GM19328 (cell line): ENCODE results near the gene CNN2.
A peak's percentile ranks its signal among the peaks of the same experiment; 100 is the strongest.

Source experiments
- ATAC-seq: cut with Tn5 transposase; IDR thresholded peaks from one replicate; pipeline ENCODE4 v1.9.1; 2021; ENCODE audit warnings: mild to moderate bottlenecking, moderate library complexity; ENCODE audit not compliant: unreplicated experiment

CNN2 gene

DNA sequence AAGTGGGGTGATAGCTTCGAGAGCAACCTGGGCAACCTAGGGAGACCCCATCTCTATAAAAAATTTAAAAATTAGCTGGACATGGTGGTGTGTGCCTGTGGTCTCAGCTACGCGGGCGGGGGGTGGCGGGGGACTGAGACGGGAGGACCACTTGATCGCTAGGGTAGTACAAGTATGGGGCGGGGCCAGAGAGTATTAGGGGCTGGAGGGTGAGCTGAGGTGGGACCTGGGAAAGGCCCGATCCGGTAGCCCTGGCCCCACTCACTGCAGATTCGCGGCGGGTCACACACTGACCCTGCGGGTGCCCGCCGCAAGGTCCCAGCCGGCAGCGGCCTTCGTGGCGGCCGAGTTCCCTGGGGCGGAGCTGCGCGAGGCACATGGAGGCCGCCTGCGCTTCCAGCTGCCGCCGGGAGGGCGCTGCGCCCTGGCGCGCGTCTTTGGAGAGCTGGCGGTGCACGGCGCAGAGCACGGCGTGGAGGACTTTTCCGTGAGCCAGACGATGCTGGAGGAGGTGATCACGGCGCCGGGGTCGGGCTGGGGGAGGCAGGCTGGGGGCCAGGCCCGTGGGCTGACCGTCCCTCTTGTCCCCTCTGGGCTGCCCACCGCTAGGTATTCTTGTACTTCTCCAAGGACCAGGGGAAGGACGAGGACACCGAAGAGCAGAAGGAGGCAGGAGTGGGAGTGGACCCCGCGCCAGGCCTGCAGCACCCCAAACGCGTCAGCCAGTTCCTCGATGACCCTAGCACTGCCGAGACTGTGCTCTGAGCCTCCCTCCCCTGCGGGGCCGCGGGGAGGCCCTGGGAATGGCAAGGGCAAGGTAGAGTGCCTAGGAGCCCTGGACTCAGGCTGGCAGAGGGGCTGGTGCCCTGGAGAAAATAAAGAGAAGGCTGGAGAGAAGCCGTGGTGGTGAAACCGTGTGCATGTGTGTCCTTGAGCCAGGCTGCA is 38.5 kb downstream of the CNN2 start:
- ATAC-seq = no peak

GRCh38 chr19:1065606-1066109 is 39.2 kb downstream of the CNN2 start:
- ATAC-seq = no peak

- no peak for ATAC-seq
Measured at GRCh38 chr19:1066251-1066747, 39.9 kb downstream of the CNN2 start.

DNA sequence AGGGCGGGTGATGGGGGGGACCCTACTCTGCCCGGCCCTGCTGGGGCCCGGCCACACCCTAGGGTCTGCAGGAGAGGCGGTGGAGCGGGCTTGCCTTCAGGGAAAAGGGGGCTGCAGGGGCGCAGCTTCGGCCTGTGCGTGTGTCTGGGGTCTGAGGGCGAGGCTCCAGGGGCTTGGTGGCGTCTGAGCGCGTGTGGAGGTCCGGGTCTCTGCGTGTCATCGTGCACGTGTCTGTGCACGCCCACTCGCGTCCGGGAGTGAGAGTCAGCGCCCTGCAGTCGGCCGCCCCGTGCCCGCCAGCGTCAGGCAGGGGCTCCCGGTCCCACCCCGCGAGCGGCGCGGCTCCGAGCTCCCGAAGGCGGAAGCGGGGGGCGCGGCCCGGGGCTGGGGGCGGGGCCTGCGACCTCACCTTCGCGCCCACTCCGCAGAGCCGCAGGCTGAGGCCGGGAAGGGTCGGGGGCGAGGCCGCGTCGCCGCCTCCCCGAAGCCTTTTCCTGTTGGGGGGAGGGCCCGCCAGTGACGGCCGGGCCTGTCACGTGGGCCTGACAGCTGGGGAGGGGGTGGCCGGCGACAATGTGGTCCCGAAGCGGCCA is 40.4 kb downstream of the CNN2 start, which contains the start of gene ARHGAP45:
TSS of gene ARHGAP45 (plus strand) at position 420 of the 593 bp plus-strand sequence. CDS start 239 bp downstream, outside the sequence.
- no peak for ATAC-seq

DNA sequence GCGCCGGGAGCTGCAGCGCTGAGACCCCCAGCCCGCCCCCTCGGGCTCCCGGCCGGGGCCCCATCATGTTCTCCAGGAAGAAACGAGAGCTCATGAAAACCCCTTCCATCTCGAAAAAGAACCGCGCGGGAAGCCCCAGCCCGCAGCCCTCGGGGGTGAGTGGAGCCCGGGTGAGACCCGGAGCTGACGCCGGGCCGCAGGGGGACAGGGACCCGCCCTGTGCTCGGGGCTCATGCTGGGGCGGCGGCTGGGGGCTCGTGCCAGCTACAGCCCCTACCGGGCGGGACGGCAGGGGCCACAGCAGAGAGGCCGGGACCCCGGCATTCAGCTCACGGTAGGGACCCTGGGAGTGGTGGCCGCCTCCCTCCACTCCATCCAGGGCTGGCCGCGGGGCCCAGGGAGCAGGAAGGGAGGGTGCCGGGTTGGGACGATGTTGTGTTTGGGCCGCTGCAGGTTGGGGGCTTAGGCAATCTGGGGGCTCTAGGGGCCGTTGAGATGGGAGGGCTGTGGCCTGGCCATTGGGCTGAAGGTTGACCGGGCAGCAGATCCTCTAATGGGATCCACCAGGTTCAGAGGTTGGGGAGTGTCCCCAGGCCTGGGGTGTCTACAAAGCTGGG is 41.0 kb downstream of the CNN2 start:
- no peak for ATAC-seq

GRCh38 chr19:1068009-1069001 is 41.9 kb downstream of the CNN2 start:
- no peak for ATAC-seq

DNA sequence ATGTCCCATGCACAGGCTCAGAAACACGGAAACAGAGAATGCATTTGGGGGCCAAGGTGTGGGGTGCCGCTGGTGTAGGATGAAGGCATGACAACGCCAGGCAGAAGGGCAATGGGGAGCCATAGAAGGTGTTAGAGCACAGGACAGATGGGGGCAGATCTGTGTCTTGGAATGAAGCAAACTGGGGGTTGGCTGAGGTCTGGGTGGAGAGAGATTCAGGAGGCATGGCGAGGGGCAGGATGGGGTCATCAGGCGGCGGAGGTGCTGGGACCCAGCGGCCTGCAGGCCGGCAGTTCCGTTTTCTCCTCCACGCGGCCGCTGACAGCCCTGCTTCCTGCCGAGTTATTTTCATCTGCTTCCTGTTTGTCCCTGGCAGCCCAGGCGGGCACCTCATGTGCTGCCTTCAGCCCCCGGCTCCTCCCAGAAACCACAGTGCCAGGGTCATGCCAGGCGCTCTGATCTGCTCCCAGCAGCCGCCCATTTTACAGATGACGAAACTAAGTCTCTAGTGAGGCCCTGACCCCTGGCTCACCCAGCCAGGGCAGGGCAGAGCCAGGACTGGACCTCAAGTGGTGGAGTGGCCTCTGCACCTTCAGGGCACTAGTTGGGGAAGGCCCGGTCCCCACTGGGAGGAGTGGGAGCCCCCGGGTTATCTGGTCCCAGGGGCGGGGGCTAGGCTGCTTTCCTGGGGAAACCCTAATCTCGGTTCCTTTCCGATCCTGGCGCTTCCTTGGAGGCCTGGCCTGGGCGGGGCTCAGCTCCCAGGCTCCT is 42.8 kb downstream of the CNN2 start:
- ATAC-seq = no peak

GRCh38 chr19:1070576-1070930 is 44.1 kb downstream of the CNN2 start:
- no peak for ATAC-seq

DNA sequence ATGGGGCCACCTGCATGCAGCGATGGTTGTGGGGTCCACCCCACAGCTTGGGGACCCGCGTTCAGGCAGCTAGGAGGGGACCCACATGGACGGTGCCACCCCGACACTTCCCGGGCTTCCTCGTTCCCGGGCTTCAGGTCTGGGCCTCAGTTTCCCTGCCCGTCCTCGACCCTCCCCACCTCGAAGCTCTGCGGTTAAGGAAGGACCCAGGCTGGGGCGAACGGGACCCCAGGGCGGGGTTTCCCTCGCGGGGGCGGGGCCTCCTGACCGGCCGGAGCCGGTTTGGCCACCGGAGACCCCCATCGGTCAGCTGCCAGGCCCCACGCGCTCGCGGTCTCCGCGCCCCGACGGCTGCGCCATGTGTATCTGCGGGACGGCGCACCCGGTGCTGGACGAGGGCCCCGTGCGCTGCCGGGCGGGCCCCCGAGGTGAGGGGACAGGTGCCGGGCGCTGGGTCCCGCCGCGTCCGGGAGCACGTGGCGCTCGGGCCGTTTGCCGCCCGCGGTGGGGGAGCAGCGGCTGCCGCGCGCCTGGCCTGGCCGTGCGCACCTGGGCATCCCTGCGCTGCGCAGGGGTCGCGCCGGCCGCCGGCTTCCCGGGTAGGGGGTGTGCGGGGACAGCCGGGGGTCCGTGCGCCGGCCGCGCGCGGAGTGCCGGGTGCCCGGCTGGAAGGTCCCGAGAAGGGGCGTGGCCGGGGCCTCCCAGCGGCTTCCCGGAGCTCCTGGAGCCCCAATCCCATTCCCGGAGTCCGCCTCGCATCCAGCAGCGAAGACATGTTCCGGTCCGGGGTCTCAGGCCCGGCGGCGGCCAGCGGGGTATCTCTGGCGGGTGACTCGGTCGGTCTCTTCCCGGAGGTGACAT is 44.8 kb downstream of the CNN2 start:
- no peak for ATAC-seq

GRCh38 chr19:1072371-1073015 is 46.1 kb downstream of the CNN2 start:
- ATAC-seq = no peak

DNA sequence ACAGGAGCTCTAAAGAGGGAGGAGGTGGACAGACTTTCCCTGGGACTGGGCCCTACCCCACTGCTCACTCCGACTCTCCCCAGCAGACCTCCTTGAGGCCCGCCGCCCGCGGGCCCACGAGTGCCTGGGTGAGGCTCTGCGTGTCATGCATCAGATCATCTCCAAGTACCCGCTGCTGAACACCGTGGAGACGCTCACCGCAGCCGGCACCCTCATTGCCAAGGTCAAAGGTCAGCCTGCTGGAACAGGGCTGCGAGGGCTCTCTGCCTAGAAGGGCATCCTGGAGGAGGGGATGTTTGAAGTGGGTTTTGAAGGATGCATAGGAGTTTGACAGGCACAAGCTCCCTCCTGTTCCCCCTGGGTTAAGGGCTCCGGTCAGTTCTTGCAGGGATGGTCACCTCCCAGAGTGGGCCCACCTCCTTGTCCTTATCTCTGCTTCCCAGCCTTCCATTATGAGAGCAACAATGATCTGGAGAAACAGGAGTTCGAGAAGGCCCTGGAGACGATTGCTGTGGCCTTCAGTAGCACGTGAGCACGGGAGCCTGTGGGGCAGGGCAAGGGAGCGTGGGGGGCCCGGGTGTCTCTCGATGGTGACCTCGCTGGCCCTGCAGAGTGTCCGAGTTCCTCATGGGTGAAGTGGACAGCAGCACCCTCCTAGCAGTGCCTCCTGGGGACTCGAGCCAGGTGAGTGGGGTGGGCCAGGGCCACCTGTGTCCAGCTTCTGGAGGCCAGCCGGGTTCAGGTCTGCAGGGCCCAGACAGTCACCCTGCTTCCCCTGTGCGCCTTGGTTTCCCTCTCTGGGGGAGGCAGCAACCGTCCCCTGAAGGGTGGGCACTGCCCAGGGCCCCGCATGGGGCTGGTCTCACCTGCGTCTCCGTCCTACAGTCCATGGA is 46.9 kb downstream of the CNN2 start:
- no peak for ATAC-seq

- ATAC-seq = no peak
Measured at GRCh38 chr19:1073956-1074517, 47.6 kb downstream of the CNN2 start.

GRCh38 chr19:1074544-1075283 is 48.3 kb downstream of the CNN2 start:
- ATAC-seq = peak; percentile 50

DNA sequence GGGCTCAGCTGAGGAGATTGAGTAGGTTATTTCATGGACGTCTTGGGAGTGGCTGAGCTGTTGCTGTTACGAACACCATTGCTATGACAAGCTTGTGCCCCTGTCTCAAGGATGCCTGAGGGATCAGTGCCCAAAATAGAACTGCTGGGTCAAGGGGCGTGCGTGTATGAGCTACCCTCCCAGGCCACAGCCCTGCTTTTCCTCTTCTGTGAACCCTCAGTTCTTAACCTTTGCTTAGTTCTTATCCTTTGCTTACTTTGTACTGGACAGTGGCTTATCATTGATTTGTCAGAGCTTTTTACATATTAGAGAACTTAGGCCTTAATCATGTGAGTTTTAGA is 49.6 kb downstream of the CNN2 start:
- no peak for ATAC-seq

DNA sequence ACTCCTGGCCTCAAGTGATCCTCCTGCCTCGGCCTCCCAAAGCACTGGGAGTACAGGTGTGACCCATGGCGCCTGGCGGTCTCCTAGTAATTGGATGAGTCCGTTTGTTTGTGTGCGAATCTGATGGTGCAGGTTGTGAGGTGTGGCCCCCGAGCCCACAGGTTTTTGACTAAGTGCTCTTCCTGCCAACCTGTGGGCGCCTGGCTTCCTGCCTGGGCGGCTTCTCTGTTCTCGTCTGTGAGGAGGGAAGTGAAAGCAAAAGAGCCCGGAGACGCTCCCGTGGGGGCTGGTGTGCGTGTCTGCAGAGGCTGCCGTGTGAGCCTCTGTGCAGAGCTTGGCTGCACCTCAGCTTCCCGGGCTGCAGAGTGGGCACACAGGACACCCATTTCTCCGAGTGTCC is 50.5 kb downstream of the CNN2 start:
- no peak for ATAC-seq

DNA sequence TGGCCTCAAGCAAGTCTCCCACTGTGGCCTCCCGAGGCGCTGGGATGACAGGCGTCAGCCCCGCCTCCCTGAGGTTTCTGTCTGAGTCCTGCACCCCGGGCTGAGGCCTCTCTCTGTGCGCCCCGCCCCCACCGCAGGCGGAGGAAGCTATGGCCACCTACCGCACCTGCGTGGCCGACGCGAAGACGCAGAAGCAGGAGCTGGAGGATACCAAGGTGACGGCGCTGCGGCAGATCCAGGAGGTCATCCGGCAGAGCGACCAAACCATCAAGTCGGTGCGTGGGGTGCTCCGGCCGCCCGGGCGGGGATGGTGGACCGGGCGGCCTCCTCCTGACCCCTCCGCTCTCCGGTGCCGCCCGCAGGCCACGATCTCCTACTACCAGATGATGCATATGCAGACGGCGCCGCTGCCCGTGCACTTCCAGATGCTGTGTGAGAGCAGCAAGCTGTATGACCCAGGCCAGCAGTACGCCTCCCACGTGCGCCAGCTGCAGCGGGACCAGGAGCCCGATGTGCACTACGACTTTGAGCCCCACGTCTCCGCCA is 53.2 kb downstream of the CNN2 start:
- no peak for ATAC-seq
